Brain microvascular endothelial cell (primary cell): ENCODE data around the gene THSD4.

ENCODE experiments used
- DNase-seq: peaks from one replicate; pipeline ENCODE4 v3.0.0-alpha.2; 2020
- H3K27ac ChIP-seq: fragments of 250-450 bp; sonication (Bioruptor Pico); 2 replicates; pipeline ENCODE4 v1.5.1; 2020; ENCODE audit warnings: mild to moderate bottlenecking, moderate library complexity
- H3K27me3 ChIP-seq: fragments of 250-450 bp; sonication (Bioruptor Pico); replicated peaks from 2 replicates; pipeline ENCODE4 v1.5.1; 2020; ENCODE audit warnings: mild to moderate bottlenecking
- H3K36me3 ChIP-seq: fragments of 250-450 bp; sonication (Bioruptor Pico); replicated peaks from 2 replicates; pipeline ENCODE4 v1.5.1; 2020; ENCODE audit warnings: mild to moderate bottlenecking
- H3K4me3 ChIP-seq: 2 replicates; pipeline ENCODE4 v1.5.1; 2011; ENCODE audit warnings: low read depth, mild to moderate bottlenecking, control low read depth, low read length, moderate library complexity
- CTCF ChIP-seq: IDR thresholded peaks from 2 replicates; pipeline ENCODE4 v1.5.1; 2011; ENCODE audit warnings: low read depth, mild to moderate bottlenecking, moderate library complexity, low read length, control low read depth, inconsistent platforms; ENCODE audit errors: missing control alignments
- in situ Hi-C: cut with HindIII; loops from 2 replicates; pipeline ENCODE4 v1.10.0; 2017; ENCODE audit warnings: low sequenced_read_pairs, low pct_ligation_motif_present

The THSD4 gene

DNA sequence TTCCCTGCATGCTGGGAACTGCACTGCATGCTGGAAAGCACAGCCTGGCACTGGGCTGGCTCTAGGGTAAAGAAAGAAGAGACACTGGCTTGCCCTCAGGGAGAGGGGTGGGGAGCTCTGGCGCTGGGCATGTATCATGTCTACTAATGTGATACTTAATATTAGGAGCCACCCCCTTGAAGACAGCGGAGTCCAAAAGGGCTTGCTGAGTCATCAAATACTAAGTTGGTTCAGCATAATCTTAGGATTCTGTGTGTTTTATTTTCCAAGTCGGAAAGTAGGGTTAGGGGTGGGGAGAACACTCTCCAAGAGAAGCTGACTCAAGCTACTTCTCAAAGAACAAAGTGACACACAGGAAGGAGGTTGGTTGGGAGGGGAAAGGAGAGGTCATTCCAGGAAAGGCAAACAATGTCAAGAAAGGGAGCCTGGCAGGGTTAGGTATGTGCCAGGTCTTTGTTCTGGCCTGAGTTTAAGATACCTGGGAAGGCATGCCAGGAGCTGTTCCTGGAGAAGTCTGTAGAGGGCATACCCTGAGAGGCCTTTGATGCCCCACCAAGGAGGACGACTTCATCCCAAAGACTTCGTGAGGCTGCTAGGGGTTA is 457.3 kb downstream of the THSD4 start:
- H3K36me3 ChIP-seq: no peaks in the 10 kb centered on the region

GRCh38 chr15:71573599-71573998 is 458.3 kb downstream of the THSD4 start:
- no peak overlapping the region for H3K4me3 ChIP-seq
- DNase-seq: no peak
- in situ Hi-C loops: no loop called here
- H3K27me3 ChIP-seq: no peaks in the 10 kb centered on the region
- TF ChIP-seq CTCF: no peak
- H3K27ac ChIP-seq: no peak overlapping the region
- H3K36me3 ChIP-seq: no peaks in the 10 kb centered on the region

More for the DNA sequence above, 457.3 kb downstream of the THSD4 start:
- in situ Hi-C loops: no loop called here
- H3K27me3 ChIP-seq: no peaks in the 10 kb centered on the region
- H3K4me3 ChIP-seq: no peak overlapping the region
- no peak overlapping the region for H3K27ac ChIP-seq
- DNase-seq: peak; percentile 20
- peak; percentile 44 for TF ChIP-seq CTCF

- DNase-seq: no peak
- Histone ChIP-seq H3K36me3 (no peaks in the 10 kb centered on the region), H3K27ac (no peak overlapping the region), H3K27me3 (no peaks in the 10 kb centered on the region), H3K4me3 (no peak overlapping the region)
- in situ Hi-C loops: no loop called here
- TF ChIP-seq CTCF: peak; percentile 51
These were observed 460.3 kb downstream of the THSD4 start for GRCh38 chr15:71575474-71576045.

DNA sequence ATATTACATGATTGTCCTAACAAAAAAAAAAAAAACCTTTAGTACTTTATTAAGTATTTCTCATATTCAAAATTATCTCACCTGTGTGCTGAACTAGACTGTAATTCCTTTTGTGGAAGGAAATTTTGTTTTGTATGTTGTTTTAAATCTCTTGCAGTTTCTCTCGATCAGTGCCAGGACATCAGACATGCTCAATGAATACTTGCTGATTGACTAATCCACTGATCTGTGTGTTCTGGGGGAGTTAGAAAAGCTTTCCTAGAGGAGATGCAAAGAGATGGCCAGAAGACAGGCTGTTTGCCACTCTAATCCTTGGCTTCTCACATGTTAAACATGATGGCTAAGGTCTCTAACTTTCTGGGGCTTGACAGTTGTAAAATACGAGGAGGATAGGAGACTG is 461.8 kb downstream of the THSD4 start:
- in situ Hi-C loops: no loop called here
- TF ChIP-seq CTCF: no peak
- H3K4me3 ChIP-seq: no peak overlapping the region
- no peak for DNase-seq
- no peak overlapping the region for H3K27ac ChIP-seq
- no peaks in the 10 kb centered on the region for H3K27me3 ChIP-seq
- no peaks in the 10 kb centered on the region for H3K36me3 ChIP-seq

GRCh38 chr15:71581398-71581930 is 466.2 kb downstream of the THSD4 start:
- no peak for TF ChIP-seq CTCF
- DNase-seq: no peak
- in situ Hi-C loops: no loop called here
- H3K4me3 ChIP-seq: no peak overlapping the region
- no peak overlapping the region for H3K27ac ChIP-seq
- no peaks in the 10 kb centered on the region for H3K36me3 ChIP-seq
- no peaks in the 10 kb centered on the region for H3K27me3 ChIP-seq
